GM18517 (cell line): ENCODE measurements around the gene HLA-DOB.

Experiments used
- ATAC-seq: cut with Tn5 transposase; IDR thresholded peaks from one replicate; pipeline ENCODE4 v1.9.1; 2021; ENCODE audit warnings: mild to moderate bottlenecking, moderate library complexity; ENCODE audit not compliant: unreplicated experiment

HLA-DOB gene

DNA sequence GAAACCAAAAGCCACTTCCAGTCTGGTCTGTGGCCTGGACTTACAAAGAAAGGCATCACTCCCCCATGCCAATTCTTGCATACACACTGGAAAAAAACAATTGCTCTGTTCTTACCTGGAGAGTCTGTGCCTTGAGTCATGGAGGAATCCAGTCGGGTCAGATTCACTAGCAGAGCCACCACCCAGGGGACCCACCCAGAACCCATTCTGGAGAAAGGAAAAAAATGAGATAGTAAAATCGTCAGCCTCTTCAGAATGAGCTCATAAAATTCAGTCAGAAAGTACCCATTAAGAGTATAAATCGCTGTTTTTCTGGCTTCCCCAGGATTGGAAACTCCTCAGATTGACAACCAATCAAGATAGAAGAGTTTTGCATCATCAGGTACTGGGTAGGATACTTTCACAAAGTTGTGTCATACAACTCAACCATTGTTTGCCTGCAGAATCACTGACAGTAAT, at the start of gene HLA-DOB:
HLA-DOB (minus strand) TSS at position 257 of the 459 bp plus-strand sequence; CDS start at position 206, 51 bp downstream.
- peak; percentile 49 for ATAC-seq

DNA sequence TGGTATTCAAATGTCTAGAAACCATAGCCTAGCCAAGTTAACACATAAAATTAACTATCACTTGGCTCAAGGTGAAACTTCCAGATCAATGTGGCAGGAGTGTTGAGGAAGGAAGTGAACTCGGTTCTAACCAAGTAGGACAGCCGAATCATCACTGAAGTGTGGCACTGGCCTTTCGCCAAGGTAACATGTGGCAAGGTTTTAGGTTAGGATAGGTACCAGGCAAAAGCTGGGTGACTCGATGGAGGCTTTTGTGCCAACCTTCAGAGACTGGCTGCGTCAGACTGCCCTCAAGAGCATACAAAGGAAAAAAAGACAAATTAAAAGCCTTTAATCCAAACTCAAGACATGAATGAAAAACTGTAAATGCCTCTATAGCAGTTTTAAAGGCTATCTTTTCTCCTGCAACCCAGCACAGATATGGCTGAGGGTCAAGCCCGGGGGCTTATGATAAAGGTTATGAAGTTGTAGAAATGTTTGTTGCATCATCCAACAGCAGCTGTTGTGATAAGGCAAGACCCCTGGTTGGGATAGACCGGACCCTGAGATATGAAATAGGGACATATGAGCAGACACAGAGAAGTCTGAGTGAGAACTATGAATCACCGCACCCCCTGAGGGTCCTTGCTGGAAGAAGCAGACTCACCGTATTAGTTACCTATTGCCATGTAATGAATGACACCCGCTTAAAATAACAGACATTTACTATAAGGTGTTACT, 49.1 kb upstream of the HLA-DOB start:
- no peak for ATAC-seq

DNA sequence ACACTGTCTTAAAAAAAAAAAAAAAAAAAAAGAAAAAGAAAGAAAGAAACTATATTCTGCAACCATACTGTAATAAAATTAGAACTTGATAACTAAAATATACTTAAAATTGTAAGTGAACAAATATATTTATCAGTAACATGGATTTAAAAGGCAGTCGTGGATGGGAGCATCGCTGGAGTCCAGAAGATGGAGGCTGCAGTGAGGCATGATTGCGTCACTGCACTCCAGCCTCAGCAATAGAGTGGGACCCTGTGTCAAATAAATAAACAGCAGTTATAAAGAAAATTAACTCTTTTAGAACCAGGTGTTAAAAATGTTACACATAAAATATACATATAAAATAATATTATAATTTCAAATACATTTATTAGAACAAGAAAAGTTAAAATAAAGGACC, 45.9 kb upstream of the HLA-DOB start:
- ATAC-seq, result no peak

DNA sequence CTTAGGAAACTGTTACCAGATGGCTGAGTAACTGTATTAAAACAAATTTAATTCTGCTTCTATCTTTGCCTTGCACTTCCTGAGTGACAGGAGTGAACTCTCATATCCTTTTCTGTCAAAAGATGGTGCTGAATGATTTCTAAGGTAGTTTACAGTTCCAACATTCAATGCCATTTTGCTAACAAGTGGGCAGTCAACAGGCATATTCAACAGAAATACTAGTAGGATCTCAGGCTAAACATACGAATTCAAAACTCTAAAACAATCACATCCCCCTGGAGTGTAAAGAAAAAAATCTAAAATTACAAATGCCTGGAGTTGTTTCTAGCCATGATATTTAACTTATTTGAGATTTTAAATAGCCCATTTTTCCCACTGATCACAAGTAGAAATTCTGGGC, 43.9 kb upstream of the HLA-DOB start:
- no peak for ATAC-seq

DNA sequence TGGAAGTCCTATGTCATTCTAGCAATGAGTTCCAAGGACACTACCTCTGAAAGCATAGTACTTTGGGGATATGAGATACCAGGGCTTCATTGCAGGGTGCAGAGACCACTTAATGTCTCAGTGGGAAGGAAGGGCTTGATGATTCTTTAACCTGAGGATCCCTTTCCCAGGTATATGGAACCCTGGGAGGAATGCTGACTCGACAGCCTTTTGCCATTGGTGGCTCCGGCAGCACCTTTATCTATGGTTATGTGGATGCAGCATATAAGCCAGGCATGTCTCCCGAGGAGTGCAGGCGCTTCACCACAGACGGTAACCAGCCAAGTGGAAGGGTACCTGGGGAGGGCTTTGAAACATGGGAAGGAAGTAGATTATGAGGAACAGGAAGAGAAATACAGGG, 41.4 kb upstream of the HLA-DOB start:
- ATAC-seq, result no peak

DNA sequence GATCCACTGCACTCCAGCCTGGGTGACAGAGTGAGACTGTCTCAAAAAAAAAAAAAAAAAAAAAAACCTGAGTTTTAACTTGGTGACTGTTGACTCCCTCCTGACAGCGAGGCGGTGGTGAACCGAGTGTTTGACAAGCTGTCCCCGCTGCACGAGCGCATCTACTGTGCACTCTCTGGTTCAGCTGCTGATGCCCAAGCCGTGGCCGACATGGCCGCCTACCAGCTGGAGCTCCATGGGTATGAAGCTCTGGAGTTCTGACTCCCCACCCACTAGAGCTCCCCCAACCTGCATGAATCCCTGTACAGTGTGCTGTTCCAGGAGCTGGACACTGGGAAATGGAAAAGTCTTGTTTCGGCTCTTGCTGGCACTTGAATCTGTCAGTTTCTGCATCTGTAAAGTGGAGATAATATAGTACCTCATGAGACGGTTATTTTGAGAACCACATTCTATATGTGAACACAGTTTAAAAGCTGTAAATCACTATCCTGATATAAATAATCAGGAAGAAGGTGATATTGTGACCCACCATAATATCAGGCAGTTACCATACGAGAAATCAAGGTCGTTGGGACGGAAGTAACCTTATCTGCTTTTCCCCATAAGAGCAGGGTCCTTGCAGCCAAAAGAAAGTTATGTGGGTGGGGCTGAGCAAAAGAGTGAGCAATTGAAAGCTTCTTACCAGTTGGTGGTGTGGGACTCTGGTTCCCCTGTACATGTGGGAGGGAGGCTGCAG, 40.5 kb upstream of the HLA-DOB start:
- no peak for ATAC-seq

DNA sequence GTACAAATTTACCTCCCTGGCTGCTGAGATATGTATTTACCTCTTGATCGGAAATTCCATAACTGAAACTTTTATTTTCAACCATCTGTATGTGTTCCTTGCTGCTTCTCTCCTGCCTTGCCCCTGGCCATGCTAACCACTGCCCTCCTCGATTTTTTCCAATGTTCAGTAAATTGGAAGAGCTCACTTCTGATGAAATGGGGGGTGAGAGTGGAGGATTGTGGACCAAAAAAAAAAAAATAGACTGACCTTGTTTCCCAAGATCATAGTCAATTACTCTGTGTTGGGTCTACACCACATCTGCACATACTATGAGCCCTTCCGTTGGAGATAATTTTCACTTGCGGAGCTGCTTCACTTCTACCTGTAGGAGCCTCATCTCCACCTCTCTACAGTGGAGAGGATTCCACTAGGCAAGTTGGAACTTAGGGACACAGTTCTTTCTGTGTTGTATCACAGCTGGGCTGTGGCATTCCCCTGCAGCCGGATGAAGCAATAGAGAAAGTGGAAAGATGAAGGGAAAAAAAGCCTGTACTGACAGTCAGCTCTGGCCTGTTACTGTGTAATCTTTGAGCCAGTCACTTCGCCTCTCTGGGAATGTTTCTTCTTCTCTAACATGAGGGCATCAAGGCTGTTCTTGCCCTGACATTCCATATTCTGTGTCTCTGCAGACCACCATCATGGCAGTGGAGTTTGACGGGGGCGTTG, 38.8 kb upstream of the HLA-DOB start:
- ATAC-seq, result no peak

DNA sequence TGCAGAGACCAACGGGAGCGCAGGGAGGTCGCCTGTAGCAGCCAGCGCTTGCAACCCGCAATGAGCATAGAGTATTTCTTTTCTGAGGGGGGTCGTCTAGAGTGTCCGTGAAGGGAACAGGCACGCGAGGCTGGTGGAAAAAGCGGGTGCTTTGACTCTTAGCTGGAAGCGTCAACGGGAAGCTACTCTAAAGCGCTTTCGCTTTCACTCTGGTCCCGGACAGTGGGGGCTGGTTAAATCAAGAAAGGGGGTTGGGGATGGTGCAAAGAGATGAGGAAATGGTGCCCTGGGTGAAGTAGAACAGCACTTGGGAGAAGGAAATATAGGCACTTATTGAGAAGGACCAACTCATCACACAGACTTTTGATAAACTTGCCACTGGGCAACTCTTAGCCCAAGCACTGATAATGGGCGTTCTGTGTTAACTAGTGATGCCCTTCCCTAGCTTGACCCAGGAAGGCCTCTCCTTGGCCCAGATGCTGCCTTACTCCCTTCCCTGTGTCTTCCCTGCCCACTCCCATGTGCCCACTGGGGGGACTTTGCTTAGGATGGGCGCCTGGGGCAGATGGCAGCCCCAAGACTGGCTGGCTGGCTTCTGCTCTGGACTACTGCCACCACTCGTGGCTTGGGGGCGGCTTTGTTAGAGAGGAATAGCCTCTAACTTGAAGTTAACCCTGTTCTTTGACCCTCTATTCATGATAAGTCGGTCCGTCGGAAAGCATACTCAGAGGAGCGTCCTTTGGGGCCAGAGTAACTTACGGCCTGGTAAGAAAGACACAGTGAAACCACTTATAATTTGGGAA, 37.8 kb upstream of the HLA-DOB start:
- peak; percentile 8 for ATAC-seq

DNA sequence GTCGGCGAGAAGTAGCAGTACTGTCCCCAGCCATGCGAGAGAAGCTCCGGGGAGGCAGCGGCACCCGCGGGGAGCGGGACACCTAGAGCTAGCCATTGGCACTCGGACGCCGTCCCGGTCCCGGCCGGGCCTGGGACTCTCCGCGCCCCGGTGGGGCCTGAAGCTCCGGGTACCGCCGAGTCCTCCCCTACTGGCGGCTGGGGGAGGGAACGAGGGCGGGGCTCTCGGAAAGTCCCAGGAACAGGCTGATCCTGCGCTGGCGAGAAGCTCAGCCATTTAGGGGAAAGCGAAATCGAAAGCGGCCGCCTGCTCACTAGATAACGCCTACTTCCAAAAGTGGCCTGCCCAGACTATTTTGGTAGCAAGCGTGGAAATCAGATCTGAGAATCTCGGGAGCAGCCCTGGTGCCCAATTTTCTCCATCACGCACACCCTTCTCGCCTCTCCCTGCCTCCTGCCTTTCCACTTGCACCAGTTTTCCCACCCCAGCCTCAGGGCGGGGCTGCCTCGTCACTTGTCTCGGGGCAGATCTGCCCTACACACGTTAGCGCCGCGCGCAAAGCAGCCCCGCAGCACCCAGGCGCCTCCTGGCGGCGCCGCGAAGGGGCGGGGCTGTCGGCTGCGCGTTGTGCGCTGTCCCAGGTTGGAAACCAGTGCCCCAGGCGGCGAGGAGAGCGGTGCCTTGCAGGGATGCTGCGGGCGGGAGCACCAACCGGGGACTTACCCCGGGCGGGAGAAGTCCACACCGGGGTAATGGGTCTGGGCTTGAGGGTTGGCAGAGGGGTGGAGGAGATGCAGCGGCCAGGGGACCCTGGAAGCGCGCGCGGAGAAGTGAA, 37.0 kb upstream of the HLA-DOB start, which contains the start of the genes PSMB9 and TAP1:
PSMB9 (plus strand) TSS at position 652 of the 835 bp plus-strand sequence; CDS start at position 690, 38 bp downstream.
TAP1 (minus strand) TSS at position 164 of the 835 bp plus-strand sequence; CDS start at position 96, 68 bp downstream.
- ATAC-seq, result peak; percentile 67

DNA sequence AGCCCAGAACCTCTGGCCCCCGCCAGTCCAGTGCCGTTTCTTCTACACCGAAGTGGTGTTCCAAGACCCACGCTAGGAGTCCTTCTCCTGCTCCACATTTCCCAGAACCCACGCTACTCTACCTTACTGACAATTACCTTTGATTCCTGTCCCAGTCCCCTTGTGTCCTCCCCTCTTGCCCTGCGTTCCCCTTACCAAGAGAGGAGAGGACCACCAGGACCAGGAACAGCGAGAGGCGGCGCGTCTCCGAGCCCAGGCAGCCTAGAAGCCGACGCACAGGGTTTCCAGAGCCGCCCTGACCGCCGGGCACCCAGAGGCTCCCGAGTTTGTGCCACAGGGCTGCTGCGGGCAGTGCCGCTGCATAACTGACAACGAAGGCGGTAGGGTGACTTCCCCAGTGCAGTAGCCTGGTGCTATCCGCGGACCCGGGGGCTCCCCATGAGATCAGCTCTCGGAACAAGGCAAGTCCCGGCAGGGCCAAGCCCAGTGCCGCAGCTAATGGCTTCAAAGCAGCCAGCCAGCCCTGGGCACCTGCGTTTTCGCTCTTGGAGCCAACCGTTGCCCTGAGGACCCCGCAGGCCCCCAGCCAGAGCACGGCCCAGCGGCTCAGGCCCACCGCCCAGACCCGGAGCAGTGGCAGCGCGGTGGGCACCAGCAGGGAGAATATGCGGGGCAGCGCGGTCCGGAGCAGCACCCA, 36.2 kb upstream of the HLA-DOB start:
- ATAC-seq, result peak; percentile 19

DNA sequence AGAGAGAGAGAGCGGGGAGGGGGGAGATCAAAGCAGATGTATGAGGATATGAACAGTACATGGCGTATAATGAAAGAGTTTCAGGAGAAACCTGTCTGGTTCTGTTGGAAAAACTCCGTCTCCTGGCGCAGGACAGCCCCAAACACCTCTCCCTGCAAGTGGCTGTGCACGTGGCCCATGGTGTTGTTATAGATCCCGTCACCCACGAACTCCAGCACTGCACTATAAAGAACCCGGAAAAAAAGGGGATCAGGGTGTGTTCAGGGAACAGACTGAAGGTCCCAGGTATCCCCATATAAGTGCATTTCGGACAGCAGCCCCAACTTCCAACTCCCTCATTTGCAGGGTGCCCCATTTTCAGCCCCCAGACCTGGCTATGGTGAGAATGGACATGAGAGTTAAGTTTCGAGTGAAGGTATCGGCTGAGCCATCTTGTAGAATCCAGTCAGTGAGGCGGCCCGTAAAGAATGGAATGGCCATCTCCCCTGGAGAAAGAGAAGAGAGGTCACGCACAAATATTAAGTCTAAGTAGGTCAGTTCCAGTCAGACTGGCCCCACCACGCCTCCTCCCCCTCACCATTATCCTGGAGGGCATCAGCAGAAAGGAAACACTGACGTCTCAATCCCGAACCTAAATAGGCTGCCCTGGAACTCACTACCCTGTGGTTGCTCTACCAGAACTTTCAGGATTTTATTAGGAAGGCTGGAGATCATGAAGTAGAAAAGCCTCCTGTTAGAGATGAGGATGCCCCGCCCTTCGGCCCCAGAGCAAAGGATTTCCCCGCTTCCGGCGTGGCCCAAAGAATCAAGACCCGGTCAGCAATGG, 35.4 kb upstream of the HLA-DOB start:
- ATAC-seq, result no peak

DNA sequence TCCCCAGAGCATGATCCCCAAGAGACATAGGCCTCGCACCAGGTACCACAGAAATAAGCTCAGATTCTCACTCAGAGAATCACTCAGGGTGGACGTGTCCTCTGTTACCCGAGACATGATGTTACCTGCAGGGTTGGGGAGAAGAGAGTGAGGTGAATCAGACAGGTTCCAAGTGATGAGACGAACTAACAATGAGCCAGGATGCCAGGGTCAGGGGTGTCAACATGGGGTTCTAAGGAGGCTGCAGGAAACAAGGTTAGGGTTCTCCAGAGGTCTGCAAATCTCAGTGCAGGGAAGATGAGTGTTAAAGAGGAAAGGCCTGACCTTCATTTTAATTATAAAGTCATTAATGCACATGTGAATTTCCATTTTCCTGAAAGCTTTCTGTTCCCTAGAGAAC, 34.2 kb upstream of the HLA-DOB start:
- ATAC-seq, result no peak

DNA sequence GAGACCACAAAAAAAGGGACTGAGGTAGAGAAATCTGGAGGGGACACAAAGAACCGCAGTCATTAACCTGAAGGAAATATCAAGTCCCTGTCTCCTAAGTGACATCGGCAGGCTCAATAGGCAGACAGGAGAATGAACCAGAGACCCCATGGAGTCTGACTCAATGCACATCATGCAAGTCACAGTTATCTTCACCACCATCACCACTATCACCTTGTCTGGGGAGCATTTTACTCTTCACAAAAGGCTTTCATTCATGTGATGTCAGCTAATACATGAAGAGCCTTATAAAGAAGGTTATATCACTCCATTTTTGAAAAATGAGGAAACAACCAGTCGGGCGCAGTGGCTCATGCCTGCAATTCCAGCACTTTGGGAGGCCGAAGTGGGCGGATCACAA, 32.3 kb upstream of the HLA-DOB start:
- ATAC-seq, result no peak

DNA sequence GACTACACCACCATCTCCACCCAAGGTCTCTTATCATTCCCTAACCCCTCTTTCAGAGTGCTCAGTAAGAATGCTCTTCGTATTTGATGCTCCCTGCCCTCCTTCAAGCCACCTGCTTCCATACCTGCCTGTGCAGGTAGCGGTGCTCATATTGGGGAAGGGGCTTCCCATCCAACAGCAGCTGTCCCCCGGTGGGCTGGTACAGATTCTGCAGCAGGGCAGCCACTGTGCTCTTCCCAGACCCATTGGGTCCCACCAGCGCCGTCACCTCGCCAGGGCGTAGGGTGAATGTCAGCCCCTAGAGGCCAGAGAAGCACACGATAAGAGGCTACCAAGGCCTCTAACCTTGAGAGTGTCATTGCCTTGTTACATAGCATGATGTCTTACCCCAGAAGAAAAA, 31.0 kb upstream of the HLA-DOB start:
- ATAC-seq, result no peak

DNA sequence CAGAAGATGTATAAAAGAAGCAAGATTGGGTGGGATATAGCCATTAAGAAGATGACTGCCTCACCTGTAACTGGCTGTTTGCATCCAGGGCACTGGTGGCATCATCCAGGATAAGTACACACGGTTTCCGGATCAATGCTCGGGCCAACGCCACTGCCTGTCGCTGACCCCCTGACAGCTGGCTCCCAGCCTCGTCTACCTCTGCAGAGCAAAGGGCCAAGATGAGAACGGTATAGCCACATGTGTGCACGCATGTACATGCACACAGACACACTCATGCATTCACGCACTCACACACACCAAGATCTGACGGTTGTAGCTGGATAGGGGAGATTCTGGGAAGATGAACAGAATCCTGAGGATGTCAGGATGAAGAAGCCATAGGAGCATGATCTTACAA, 30.2 kb upstream of the HLA-DOB start:
- no peak for ATAC-seq

DNA sequence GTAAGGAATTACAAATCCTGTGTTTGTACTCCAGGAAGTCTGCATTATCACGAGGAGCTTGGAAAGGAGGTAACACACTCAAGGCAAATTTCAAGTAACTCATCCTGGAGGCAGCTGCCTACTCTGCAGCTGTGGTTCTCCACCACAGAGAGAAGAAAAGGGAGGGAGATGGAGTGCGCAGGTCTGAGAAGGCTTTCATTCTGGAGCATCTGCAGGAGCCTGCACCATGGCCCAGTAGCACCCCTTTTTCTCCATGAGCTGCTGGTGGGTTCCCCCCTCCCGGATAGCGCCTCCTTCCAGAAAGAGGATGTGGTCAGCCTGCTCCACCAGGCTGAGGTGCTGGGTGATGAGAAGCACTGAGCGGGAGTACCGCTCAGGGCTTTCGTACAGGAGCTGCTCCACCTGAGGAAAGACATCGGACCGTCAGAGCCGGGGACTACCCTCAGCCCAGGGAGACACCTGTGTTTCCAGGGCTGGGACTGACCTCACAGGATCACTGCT, 28.6 kb upstream of the HLA-DOB start:
- ATAC-seq, result no peak

DNA sequence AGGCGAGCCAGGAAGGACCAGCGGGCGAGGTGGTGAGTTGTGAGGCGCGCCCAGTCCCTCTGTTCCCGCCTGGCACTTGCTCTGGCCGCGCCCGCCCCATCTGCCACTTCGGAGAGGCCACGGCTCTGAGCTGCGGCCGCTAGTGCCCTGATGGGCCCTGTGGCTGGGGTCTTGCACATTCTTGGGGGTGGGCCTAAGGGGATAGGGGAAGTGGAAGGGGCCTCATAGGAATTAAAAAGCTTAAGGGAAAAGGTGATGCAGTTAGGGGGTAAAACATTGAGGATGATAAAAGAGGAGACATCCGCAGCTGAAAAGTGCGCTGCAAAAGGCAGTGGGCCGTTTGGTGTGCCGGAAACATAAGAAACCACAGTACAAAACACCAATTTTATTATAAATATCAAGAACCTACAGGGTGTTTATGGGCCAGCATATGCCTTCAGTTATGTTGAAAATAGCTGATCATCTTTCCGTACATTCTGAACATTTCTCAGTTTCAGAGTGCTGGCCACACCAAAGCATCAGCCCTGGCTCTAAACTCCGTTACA, 28.1 kb upstream of the HLA-DOB start:
- no peak for ATAC-seq
